Testis (tissue), 2 donors: Measurements from ENCODE around the gene PAX4.

ENCODE experiments used
- CTCF ChIP-seq, 3 experiments: fragments of 450-650 bp in 2 of 3; fragments of 200-600 bp in 1 of 3; sonication (generic) in 1 of 3; IDR thresholded peaks; one replicate each; pipeline ENCODE4 v1.5.1; 2016 to 2019; ENCODE audit warnings: antibody characterized with exemption in 3 of 3, mild to moderate bottlenecking in 2 of 3, moderate library complexity in 1 of 3
- POLR2A ChIP-seq: fragments of 450-650 bp; IDR thresholded peaks from one replicate; pipeline ENCODE4 v1.6.1; 2017; ENCODE audit warnings: antibody characterized with exemption, mild to moderate bottlenecking, moderate library complexity

GRCh38 chr7:127647636-127648035, 29.7 kb upstream of the PAX4 start:
- TF ChIP-seq CTCF (IDR thresholded peaks at IDR 0.05) (no peak), POLR2A (no peak)
